Measurements from ENCODE around the gene KLHL40.

Gene KLHL40

DNA sequence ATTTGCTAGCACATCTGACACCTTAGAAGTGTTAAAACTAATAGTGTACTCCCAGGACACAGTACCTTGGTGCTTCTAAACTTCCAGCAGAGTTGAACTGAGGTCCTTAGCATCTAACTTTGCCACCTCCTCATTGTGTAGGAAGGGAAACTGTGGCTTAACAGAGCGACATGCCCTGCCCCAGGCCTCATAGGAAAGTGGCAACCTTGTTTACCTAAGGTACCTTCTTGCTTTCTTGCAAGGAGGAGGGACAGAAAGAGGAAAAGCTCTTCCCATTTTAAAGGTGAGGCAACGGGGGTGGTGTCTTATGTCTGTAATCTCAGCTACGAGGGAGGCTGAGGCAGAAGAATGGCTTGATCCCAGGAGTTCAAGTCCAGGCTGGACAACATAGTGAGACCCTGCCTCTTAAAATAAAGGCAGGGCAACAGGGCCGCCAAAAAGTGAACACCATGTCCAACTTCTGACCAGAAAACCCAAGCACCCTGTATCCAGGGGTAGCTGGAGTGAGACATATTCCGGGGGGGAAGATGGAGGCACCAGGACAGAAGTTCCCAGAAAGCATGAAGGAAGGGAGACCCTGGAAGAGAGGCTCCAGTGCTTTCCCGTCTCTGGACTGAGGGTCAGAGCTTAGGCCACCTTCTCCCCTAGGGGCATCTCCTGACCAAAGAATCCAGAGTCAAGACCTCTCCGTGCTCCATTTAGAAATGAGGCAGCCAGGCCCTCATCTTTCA is 540 bp upstream of the KLHL40 start:
- TF ChIP-seq, protein P1, sequence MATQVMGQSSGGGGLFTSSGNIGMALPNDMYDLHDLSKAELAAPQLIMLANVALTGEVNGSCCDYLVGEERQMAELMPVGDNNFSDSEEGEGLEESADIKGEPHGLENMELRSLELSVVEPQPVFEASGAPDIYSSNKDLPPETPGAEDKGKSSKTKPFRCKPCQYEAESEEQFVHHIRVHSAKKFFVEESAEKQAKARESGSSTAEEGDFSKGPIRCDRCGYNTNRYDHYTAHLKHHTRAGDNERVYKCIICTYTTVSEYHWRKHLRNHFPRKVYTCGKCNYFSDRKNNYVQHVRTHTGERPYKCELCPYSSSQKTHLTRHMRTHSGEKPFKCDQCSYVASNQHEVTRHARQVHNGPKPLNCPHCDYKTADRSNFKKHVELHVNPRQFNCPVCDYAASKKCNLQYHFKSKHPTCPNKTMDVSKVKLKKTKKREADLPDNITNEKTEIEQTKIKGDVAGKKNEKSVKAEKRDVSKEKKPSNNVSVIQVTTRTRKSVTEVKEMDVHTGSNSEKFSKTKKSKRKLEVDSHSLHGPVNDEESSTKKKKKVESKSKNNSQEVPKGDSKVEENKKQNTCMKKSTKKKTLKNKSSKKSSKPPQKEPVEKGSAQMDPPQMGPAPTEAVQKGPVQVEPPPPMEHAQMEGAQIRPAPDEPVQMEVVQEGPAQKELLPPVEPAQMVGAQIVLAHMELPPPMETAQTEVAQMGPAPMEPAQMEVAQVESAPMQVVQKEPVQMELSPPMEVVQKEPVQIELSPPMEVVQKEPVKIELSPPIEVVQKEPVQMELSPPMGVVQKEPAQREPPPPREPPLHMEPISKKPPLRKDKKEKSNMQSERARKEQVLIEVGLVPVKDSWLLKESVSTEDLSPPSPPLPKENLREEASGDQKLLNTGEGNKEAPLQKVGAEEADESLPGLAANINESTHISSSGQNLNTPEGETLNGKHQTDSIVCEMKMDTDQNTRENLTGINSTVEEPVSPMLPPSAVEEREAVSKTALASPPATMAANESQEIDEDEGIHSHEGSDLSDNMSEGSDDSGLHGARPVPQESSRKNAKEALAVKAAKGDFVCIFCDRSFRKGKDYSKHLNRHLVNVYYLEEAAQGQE (IDR thresholded peaks at IDR 0.05; ENCODE audit: low read depth), result no peak
- TF ChIP-seq EP300 (IDR thresholded peaks at IDR 0.05; ENCODE audit: borderline replicate concordance) (no peak), CREB1 (IDR thresholded peaks at IDR 0.05; ENCODE audit: low read depth) (no peak), EGR1 (IDR thresholded peaks at IDR 0.05) (no peak), CEBPB (IDR thresholded peaks at IDR 0.05) (no peak), YY1 (IDR thresholded peaks at IDR 0.05; ENCODE audit: low read depth) (no peak), TEAD4 (IDR thresholded peaks at IDR 0.05) (no peak), TAF1 (IDR thresholded peaks at IDR 0.05; ENCODE audit: low read depth) (no peak), RAD21 (IDR thresholded peaks at IDR 0.05; ENCODE audit: low read depth) (no peak), TCF12 (IDR thresholded peaks at IDR 0.05; ENCODE audit: low read depth) (no peak), FOXM1 (IDR thresholded peaks at IDR 0.05; ENCODE audit: borderline replicate concordance, low read depth) (no peak), ZBTB7A (IDR thresholded peaks at IDR 0.05; ENCODE audit: low read depth) (no peak), NFIC (IDR thresholded peaks at IDR 0.05) (no peak)
- TF ChIP-seq, protein P2, sequence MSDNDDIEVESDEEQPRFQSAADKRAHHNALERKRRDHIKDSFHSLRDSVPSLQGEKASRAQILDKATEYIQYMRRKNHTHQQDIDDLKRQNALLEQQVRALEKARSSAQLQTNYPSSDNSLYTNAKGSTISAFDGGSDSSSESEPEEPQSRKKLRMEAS (IDR thresholded peaks at IDR 0.05), result no peak
- TF ChIP-seq, protein P3, sequence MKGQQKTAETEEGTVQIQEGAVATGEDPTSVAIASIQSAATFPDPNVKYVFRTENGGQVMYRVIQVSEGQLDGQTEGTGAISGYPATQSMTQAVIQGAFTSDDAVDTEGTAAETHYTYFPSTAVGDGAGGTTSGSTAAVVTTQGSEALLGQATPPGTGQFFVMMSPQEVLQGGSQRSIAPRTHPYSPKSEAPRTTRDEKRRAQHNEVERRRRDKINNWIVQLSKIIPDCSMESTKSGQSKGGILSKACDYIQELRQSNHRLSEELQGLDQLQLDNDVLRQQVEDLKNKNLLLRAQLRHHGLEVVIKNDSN (IDR thresholded peaks at IDR 0.05), result no peak

DNA sequence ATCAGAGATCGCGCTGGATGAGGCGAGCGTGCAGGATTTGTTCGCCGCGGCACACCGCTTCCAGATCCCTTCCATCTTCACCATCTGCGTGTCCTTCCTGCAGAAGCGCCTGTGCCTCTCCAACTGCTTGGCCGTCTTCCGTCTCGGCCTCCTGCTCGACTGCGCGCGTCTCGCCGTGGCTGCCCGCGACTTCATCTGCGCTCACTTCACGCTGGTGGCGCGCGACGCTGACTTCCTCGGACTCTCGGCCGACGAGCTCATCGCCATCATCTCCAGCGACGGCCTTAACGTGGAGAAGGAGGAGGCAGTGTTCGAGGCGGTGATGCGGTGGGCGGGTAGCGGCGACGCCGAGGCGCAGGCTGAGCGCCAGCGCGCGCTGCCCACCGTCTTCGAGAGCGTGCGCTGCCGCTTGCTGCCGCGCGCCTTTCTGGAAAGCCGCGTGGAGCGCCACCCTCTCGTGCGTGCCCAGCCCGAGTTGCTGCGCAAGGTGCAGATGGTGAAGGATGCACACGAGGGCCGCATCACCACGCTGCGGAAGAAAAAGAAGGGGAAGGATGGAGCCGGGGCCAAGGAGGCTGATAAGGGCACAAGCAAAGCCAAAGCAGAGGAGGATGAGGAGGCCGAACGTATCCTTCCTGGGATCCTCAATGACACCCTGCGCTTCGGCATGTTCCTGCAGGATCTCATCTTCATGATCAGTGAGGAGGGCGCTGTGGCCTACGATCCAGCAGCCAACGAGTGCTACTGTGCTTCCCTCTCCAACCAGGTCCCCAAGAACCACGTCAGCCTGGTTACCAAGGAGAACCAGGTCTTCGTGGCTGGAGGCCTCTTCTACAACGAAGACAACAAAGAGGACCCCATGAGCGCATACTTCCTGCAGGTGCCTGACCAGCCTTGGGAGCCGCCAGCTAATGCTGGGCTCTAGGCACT is 819 bp downstream of the KLHL40 start:
- no peak for TF ChIP-seq TCF12 (IDR thresholded peaks at IDR 0.05; ENCODE audit: low read depth)
- TF ChIP-seq ZBTB7A (IDR thresholded peaks at IDR 0.05; ENCODE audit: low read depth), result no peak
- no peak for TF ChIP-seq NFIC (IDR thresholded peaks at IDR 0.05)
- TF ChIP-seq RAD21 (IDR thresholded peaks at IDR 0.05; ENCODE audit: low read depth), result no peak
- no peak for TF ChIP-seq TAF1 (IDR thresholded peaks at IDR 0.05; ENCODE audit: low read depth)
- TF ChIP-seq CREB1 (IDR thresholded peaks at IDR 0.05; ENCODE audit: low read depth), result no peak
- no peak for TF ChIP-seq YY1 (IDR thresholded peaks at IDR 0.05; ENCODE audit: low read depth)
- TF ChIP-seq EP300 (IDR thresholded peaks at IDR 0.05; ENCODE audit: borderline replicate concordance), result no peak
- no peak for TF ChIP-seq TEAD4 (IDR thresholded peaks at IDR 0.05)
- no peak for TF ChIP-seq FOXM1 (IDR thresholded peaks at IDR 0.05; ENCODE audit: borderline replicate concordance, low read depth)
- no peak for TF ChIP-seq EGR1 (IDR thresholded peaks at IDR 0.05)
- TF ChIP-seq, protein P2 (IDR thresholded peaks at IDR 0.05), result no peak
- TF ChIP-seq, protein P1 (IDR thresholded peaks at IDR 0.05; ENCODE audit: low read depth), result no peak
- TF ChIP-seq, protein P3 (IDR thresholded peaks at IDR 0.05), result no peak
- no peak for TF ChIP-seq CEBPB (IDR thresholded peaks at IDR 0.05)

DNA sequence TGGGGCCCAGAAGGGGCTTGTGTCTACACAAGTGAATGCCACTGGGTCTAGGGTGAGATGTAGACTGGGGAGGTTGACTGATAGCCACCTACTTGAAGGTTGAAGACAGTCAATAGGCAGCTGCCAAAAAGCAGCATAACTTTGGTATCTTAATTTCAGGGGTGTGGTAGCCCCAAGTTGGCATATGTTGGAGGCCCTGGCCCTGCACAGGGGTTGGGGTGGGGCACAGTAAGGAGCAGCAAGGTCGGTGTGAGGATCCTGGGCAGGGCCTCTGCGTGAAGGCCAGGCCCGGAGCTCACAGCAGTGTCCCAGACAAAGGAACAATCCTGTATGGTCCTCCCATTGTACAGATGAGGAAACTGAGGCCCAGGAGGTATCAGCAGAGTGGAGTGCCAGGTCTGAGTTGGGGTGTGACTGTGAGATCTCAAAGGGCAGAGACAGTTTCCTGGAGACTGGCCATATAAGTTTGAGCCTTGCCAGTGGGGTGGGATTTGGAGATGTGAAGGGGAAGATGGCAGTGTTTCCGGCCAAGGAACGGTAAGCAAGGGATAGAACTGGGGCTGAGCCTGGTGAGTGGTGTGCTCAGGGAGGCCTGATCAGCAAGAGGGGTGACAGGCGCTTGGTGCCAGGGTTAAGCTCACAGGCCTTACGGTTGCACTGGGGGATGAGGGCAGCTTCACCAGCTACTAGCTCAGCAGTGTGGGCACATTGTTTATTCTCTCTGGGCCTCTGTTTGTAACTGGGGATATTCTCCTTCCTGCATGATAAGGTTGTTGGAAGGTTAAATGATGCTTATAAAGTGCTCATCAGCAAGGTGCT is 1.7 kb downstream of the KLHL40 start:
- TF ChIP-seq, protein P2 (IDR thresholded peaks at IDR 0.05), result no peak
- TF ChIP-seq, protein P3 (IDR thresholded peaks at IDR 0.05), result no peak
- TF ChIP-seq RAD21 (IDR thresholded peaks at IDR 0.05; ENCODE audit: low read depth) (no peak), NFIC (IDR thresholded peaks at IDR 0.05) (no peak), FOXM1 (IDR thresholded peaks at IDR 0.05; ENCODE audit: borderline replicate concordance, low read depth) (no peak), CREB1 (IDR thresholded peaks at IDR 0.05; ENCODE audit: low read depth) (no peak), EGR1 (IDR thresholded peaks at IDR 0.05) (no peak), CEBPB (IDR thresholded peaks at IDR 0.05) (no peak), TCF12 (IDR thresholded peaks at IDR 0.05; ENCODE audit: low read depth) (no peak), TAF1 (IDR thresholded peaks at IDR 0.05; ENCODE audit: low read depth) (no peak), YY1 (IDR thresholded peaks at IDR 0.05; ENCODE audit: low read depth) (no peak)

Data from Ishikawa (cell line).